ENCODE measurements around the gene KCNE3. TPM values are rescaled to one million over a fixed set of nuclear protein-coding genes. Genes with fewer than 3 reads are reported as not detected.

The KCNE3 gene

Small RNA genes lying within 50 kb of the gene (small RNA-seq; reads per million reads assigned to genes)
- gene CYCSP27, result not detected
